Osteocyte (in vitro differentiated cells): ENCODE measurements around the gene OR52I1. TPM values are rescaled to one million over a fixed set of nuclear protein-coding genes. Genes with fewer than 3 reads are reported as not detected.

ENCODE experiments used
- DNase-seq: peaks from one replicate; pipeline ENCODE4 v3.0.0; 2021; ENCODE audit warnings: mixed read lengths; ENCODE audit not compliant: unreplicated experiment; ENCODE audit errors: extremely low spot score
- H3K27ac Mint-ChIP-seq: one replicate; pipeline ENCODE4 v1.8.0; 2021; ENCODE audit warnings: mild to moderate bottlenecking, mixed read lengths; ENCODE audit not compliant: unreplicated experiment
- H3K27me3 Mint-ChIP-seq: one replicate; pipeline ENCODE4 v1.8.0; 2021; ENCODE audit warnings: mixed read lengths; ENCODE audit not compliant: unreplicated experiment
- H3K36me3 Mint-ChIP-seq: one replicate; pipeline ENCODE4 v1.8.0; 2021; ENCODE audit warnings: mixed read lengths; ENCODE audit not compliant: unreplicated experiment
- H3K4me1 Mint-ChIP-seq: one replicate; pipeline ENCODE4 v1.8.0; 2021; ENCODE audit warnings: mixed read lengths; ENCODE audit not compliant: unreplicated experiment
- H3K4me3 Mint-ChIP-seq: one replicate; pipeline ENCODE4 v1.8.0; 2021; ENCODE audit warnings: mild to moderate bottlenecking, moderate library complexity, mixed read lengths; ENCODE audit not compliant: unreplicated experiment
- H3K9me3 Mint-ChIP-seq: one replicate; pipeline ENCODE4 v1.8.0; 2021; ENCODE audit warnings: mixed read lengths; ENCODE audit not compliant: unreplicated experiment
- long read RNA-seq: library from polyadenylated mRNA; unstranded; transcript quantifications from one replicate; pipeline ENCODE4 v2.0.0, GENCODE V29; 2021
- total RNA-seq: library from RNA; stranded (reverse); gene quantifications from 2 replicates; pipeline ENCODE4 v1.2.1, GENCODE V29; 2021
- TF ChIP-seq, protein P1 (sequence below): fragments of 200-600 bp; sonication (generic); IDR thresholded peaks from 2 replicates; pipeline ENCODE4 v1.5.0; 2021; ENCODE audit warnings: antibody characterized with exemption, mild to moderate bottlenecking, moderate library complexity

Gene OR52I1, protein sequence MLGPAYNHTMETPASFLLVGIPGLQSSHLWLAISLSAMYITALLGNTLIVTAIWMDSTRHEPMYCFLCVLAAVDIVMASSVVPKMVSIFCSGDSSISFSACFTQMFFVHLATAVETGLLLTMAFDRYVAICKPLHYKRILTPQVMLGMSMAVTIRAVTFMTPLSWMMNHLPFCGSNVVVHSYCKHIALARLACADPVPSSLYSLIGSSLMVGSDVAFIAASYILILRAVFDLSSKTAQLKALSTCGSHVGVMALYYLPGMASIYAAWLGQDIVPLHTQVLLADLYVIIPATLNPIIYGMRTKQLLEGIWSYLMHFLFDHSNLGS
- not detected in 2 replicates for total RNA-seq
- long read RNA-seq, result 0 reads

DNA sequence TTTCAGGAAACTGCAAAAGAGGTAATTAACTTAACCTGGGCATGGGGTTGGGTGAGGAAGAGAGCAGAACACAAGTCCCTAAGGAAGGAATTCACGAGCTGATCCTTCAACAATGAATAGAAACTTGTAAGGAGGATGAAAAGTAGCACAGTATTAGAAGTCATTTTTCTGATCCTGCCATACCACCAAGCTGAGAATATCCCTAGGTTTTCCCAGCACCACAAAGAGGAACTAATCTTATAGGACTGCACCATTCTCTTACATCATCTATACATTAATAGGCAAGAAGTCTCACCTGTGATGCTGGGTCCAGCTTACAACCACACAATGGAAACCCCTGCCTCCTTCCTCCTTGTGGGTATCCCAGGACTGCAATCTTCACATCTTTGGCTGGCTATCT, at the start of gene OR52I1:
TSS of gene OR52I1 (plus strand) at position 301 of the 400 bp plus-strand sequence. CDS start at position 301, 0 bp downstream.
- H3K4me1 Mint-ChIP-seq, result no peaks in the 10 kb centered on the region
- no peak for DNase-seq
- peaks cover 5% of the 10 kb centered on the region for H3K36me3 Mint-ChIP-seq
- H3K27ac Mint-ChIP-seq, result no peak within 1 kb of the TSS
- TF ChIP-seq, protein P1, sequence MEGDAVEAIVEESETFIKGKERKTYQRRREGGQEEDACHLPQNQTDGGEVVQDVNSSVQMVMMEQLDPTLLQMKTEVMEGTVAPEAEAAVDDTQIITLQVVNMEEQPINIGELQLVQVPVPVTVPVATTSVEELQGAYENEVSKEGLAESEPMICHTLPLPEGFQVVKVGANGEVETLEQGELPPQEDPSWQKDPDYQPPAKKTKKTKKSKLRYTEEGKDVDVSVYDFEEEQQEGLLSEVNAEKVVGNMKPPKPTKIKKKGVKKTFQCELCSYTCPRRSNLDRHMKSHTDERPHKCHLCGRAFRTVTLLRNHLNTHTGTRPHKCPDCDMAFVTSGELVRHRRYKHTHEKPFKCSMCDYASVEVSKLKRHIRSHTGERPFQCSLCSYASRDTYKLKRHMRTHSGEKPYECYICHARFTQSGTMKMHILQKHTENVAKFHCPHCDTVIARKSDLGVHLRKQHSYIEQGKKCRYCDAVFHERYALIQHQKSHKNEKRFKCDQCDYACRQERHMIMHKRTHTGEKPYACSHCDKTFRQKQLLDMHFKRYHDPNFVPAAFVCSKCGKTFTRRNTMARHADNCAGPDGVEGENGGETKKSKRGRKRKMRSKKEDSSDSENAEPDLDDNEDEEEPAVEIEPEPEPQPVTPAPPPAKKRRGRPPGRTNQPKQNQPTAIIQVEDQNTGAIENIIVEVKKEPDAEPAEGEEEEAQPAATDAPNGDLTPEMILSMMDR, result no peak
- peaks cover 20% of the 10 kb centered on the region for H3K27me3 Mint-ChIP-seq
- H3K9me3 Mint-ChIP-seq, result no peaks in the 10 kb centered on the region
- no peak within 1 kb of the TSS for H3K4me3 Mint-ChIP-seq

DNA sequence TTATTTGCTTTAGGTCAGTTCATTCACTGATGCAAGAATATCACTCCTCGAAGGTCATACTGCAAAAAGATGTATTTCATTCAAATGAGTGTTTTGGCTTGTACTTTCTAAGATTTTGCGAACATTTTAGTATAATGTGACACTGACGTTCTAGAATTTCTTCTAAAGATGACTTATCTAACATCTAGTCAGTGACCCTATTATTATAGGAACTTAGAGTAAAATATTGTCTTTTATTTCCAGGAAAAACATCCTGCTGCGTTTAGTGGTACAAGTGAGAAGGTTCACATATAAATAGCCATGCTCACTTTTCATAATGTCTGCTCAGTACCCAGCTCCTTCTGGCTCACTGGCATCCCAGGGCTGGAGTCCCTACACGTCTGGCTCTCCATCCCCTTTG, 48.9 kb upstream of the OR52I1 start, which contains the start of gene OR52M1:
TSS of gene OR52M1 (plus strand) at position 301 of the 400 bp plus-strand sequence. CDS start at position 301, 0 bp downstream.
- Mint-ChIP-seq H3K4me1 (no peaks in the 10 kb centered on the region), H3K36me3 (no peaks in the 10 kb centered on the region), H3K4me3 (no peak within 1 kb of the TSS), H3K27me3 (peaks cover 8% of the 10 kb centered on the region), H3K9me3 (no peaks in the 10 kb centered on the region), H3K27ac (no peak within 1 kb of the TSS)
- TF ChIP-seq, protein P1, result no peak
- no peak for DNase-seq

DNA sequence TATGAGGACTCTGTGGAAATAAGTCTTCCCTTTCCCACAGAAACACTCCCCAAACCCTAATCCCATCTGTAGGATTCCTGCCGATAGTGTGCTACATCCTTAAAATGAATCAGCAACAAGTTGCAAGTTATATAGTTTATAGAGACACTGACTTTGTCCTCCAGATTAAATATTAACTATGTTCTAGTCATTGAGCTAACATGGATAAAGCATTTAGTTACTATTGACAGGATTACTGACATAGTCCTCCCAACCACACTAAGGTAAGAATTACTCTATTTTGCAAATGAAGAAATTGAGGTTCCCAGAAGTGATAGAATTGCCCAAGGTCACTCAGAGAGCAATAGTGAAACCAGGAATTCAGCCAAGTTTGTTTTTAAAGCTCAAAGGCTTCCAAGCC, 47.0 kb upstream of the OR52I1 start:
- Mint-ChIP-seq H3K9me3 (peaks cover 8% of the 10 kb centered on the region), H3K4me1 (no peaks in the 10 kb centered on the region), H3K27ac (no peak overlapping the region), H3K27me3 (peaks cover 6% of the 10 kb centered on the region), H3K4me3 (no peak overlapping the region), H3K36me3 (no peaks in the 10 kb centered on the region)
- TF ChIP-seq, protein P1, result no peak
- no peak for DNase-seq

DNA sequence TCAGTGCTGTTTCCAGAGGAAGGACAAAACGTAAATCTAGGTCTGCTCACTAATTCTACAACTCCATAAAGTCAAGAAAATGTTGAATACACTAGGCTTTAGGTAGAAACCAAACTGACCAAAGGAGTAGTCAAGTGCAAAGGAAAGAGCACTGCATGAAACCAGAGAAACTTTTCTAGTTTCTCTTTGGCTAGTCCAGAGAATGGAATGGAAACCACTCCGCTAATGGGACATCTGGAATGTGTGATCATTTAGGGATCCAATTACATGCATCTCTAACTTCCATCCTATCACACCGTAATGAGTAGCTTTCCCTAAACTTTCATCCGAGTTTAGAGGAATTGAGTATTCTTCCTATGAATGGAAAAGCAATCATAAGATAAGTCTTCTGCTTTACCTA, 46.4 kb upstream of the OR52I1 start:
- peaks cover 3% of the 10 kb centered on the region for H3K27me3 Mint-ChIP-seq
- H3K27ac Mint-ChIP-seq, result no peak overlapping the region
- TF ChIP-seq, protein P1, result no peak
- no peak overlapping the region for H3K4me3 Mint-ChIP-seq
- H3K4me1 Mint-ChIP-seq, result no peaks in the 10 kb centered on the region
- H3K9me3 Mint-ChIP-seq, result peaks cover 8% of the 10 kb centered on the region
- no peaks in the 10 kb centered on the region for H3K36me3 Mint-ChIP-seq
- no peak for DNase-seq

DNA sequence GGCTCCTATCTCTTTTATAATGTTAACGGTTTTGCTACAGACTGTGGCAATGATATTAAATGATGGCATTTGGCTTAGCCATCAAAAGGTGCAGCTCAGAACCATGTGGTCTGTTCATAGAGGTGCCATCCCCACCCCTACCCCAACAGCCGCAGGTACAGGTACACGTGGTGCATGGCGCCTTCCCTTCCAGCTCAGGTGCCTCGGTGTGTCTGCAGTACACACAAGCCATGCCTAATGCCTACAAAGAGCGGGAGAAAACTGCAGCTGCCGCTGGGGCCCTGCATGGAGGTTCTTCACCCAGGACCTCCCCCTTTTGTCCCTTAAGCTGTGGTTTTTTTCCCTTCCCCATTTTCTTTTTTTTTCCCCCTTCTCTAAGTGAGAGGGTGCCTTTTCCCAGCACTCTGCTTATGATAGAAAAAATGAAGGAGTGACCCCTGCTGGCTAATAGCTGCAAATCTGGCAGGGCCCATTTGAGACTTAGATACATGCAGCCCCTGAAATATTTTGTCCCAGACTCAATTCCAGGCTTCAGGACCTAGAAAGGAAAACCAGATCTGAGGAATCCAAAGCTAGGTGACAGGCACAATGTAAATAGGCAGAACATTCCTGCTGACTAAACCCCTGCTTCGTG, 42.4 kb upstream of the OR52I1 start:
- DNase-seq, result no peak
- peaks cover 8% of the 10 kb centered on the region for H3K9me3 Mint-ChIP-seq
- TF ChIP-seq, protein P1, result peak; percentile 7
- H3K27me3 Mint-ChIP-seq, result no peaks in the 10 kb centered on the region
- no peak overlapping the region for H3K27ac Mint-ChIP-seq
- H3K4me1 Mint-ChIP-seq, result no peaks in the 10 kb centered on the region
- H3K4me3 Mint-ChIP-seq, result no peak overlapping the region
- no peaks in the 10 kb centered on the region for H3K36me3 Mint-ChIP-seq
